NCI-H146 (cell line): Measurements from ENCODE around the gene CELSR1.
"Not testable (repeated sequence)": the region's sequence is repeated elsewhere in the genome, so short reads cannot be mapped to it uniquely, and the experiment has no call there.

Experiments
- DNase-seq: peaks from one replicate; lab custom pipeline; 2025; lab: John Stamatoyannopoulos, UW

CELSR1 gene

GRCh38 chr22:46482056-46482675 lies 55.3 kb downstream of the CELSR1 start:
- no peak for DNase-seq

- DNase-seq: no peak
Measured at GRCh38 chr22:46481386-46481785, 56.0 kb downstream of the CELSR1 start.

GRCh38 chr22:46480396-46480795 lies 57.0 kb downstream of the CELSR1 start:
- DNase-seq: no peak

DNA sequence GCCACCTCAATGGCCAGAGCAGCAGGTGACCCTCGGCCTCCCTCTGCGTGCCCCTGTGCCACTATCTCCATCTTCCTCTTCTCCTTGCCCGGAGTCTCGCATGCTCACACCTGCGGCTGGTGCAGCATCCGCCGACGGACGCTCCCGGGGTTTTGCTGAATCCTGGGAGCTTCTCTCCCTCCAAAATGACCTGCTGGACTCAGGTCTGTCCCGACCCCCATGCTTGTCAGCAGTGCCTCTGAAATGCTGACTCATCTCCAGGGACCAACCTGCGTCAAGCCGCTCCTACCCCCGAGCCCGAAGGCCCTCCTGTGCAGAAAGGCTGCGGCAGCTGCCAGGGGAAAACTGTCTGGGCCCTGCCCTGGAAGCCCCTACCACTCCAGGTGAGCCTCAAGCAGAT lies 58.4 kb downstream of the CELSR1 start:
- no peak for DNase-seq

- no peak for DNase-seq
Measured at GRCh38 chr22:46478083-46478551, 59.3 kb downstream of the CELSR1 start.

GRCh38 chr22:46476547-46476941 lies 60.9 kb downstream of the CELSR1 start:
- no peak for DNase-seq

DNA sequence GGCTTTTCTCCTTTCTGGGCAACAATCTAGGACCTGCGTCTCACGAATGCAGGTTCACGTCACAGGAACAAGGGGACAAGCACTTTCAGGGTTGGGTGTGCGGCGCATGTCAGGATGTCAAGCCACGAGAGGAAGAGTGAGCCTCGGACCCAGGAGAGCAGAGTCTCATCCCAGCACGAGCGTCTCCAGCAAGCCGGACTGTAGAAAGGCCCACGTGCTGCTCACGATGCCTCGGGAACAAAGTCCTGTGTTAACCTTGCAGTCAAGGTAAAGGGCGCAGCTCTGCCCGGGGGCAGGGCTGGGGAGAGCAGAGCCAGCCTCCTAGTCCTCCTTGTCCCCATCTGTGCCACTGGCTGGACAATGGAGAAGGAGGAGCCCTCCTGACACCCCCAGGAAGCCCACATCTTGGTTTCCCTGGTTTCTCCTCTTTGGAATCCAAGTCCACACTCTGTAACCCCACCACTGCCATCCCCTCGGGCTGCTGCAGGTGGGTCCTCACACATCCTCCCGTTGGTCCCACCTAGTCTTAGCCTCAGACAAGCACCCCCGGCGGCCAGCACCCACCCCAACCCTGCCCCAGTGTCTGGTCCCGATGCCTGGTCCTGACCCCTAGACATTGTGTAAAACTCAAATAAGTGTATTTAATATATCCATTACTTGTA lies 63.4 kb downstream of the CELSR1 start:
- DNase-seq: no peak

DNA sequence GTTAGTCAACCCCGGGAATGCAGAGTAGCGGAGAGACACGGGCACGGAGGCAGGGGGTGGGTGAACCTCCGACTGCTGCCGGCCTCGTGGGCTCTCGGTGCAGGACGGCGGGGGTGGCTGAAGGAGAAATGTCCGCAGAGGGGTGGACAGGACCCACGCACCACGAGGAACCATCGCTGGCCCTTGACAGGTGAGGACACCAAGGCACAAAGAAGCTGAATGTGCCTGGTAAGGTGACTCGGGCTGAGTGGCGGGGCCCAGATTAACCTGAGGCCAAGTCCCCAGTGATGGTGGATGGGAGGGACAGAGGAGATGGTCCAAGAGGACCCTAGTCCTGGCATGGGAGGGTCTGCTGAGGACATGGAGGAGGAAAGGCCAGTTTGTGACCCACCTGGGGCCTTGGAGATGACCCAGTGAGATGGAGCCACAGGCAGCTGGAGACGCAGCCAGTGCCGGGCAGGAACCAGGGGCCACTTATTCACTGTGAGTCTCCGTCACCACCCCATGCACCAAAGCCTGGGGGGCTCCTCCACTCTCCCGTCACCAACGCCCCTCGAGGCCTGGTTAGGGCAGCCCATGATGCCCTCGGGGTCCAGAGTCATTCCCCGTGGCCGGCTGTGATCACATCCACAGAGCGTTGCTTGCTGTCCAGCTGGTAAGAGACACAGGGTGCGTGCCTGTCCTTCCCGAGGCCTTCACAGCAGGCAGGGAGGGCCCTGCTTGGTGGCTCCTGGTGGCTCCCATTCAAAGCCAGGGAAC lies 64.2 kb downstream of the CELSR1 start:
- DNase-seq: peak; percentile 13

DNA sequence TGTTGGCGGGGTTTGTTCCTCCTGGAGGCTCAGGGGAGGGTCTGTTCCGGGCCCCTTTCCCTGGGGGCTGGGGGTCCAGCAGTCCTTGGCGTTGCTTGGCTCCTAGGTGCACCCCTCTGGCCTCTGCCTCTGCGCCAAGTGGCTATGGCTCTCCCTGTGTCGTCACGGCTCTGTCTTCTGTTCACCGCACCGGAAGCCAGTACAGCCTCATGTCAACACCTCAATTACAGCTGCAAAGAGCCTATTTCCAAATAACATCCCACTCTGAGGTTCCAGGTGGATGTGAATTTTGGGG lies 64.8 kb downstream of the CELSR1 start:
- no peak for DNase-seq

DNA sequence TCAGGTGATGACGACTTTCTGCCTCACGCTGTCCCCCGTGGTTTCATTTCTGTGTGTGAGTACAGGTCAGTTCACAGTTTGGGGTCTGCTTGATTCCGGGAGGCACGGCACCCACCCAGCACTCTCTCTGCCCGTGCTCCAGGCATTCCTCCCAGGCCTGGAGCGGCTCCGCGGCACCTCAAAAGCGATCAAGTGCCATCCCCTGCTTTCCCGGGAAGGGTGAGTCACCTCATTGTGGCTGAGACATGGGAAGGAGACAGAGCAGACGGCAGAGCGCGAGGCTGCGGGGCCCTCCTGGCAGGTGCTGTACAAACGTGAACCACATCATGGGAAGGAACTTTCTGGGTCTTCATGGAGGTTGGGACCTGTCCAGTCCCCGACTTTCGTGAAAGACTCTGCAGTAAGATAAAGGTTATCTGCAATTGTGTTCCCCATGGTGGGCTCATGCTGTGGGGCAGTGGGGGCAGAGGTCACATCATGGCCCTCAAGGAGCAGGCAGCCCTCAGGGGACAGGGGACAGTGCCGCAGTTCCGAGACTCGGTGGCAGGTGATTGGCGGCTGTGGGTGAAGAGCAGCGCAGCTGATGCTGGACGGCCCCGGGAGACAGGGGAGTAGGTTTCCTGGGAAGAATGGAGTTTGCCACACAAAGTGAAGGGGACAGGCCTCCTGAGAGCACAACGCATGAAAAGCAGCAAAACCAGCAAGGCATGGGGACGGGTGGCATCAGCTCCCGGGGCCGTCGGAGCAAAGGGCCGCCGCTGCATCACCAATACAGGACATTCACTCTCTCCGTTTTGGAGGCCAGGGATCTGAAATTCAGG lies 65.3 kb downstream of the CELSR1 start:
- no peak for DNase-seq

- DNase-seq: not testable (repeated sequence)
Measured at GRCh38 chr22:46471330-46471729, 66.1 kb downstream of the CELSR1 start.

GRCh38 chr22:46469711-46470110 lies 67.7 kb downstream of the CELSR1 start:
- DNase-seq: no peak

GRCh38 chr22:46467006-46467405 lies 70.4 kb downstream of the CELSR1 start:
- DNase-seq: no peak

GRCh38 chr22:46466255-46466676 lies 71.2 kb downstream of the CELSR1 start:
- DNase-seq: no peak

DNA sequence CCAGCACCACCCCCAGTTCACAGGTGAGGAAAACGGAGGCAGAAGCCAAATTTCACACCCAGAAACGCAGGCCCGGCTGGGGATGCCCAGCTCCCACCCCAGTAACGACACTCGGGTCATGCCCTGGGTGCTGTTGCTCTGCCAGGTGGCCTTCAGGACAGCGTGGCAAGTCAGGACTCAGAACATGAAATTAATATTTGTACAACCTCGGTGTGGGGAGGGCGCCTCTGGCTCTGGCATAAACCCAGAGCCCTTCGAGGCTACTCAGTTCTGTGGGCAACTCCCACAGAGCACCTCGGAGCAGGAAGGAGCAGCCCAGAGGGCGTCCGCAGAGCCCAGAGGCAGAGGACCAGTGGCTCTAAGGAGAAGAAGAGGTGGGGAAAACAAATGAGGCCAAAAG lies 71.6 kb downstream of the CELSR1 start:
- no peak for DNase-seq

- DNase-seq: no peak
Measured at GRCh38 chr22:46465345-46465720, 72.1 kb downstream of the CELSR1 start.

- DNase-seq: no peak
Measured at GRCh38 chr22:46464701-46465344, 72.6 kb downstream of the CELSR1 start.

- DNase-seq: no peak
Measured at GRCh38 chr22:46464296-46464695, 73.1 kb downstream of the CELSR1 start.

GRCh38 chr22:46463435-46464227 lies 73.8 kb downstream of the CELSR1 start:
- DNase-seq: no peak

GRCh38 chr22:46462726-46463371 lies 74.6 kb downstream of the CELSR1 start:
- DNase-seq: no peak
